Heart right ventricle (tissue), 16 donors: ENCODE results near the gene NRXN3. TPM values are rescaled to one million over a fixed set of nuclear protein-coding genes. Genes with fewer than 3 reads are reported as not detected.

ENCODE experiments used
- ATAC-seq, 8 donors: fragments of 200-7000 bp; cut with Tn5 transposase; one replicate each; pipeline ENCODE4 v1.9.1; 2020; ENCODE audit warnings: mild to moderate bottlenecking in 8 of 8, moderate library complexity in 8 of 8, moderate number of reproducible peaks in 1 of 8
- DNase-seq, 2 donors: peaks; one replicate each; pipeline ENCODE4 v3.0.0-alpha.2; 2020
- H3K27ac ChIP-seq, 10 donors: fragments of 200-600 bp; sonication (generic) in 2 of 10; one replicate each; pipeline versions ENCODE4 v1.5.0 to v1.8.0; 2020 to 2022; ENCODE audit warnings: mild to moderate bottlenecking in 3 of 10
- H3K27me3 ChIP-seq, 7 donors: fragments of 200-600 bp; one replicate each; pipeline ENCODE4 v1.8.0; 2021 to 2022; ENCODE audit warnings: mild to moderate bottlenecking in 2 of 7
- H3K36me3 ChIP-seq, 9 donors: fragments of 200-600 bp; sonication (generic) in 1 of 9; one replicate each; pipeline versions ENCODE4 v1.5.0 to v1.8.0; 2020 to 2022; ENCODE audit warnings: mild to moderate bottlenecking in 2 of 9
- H3K4me1 ChIP-seq, 9 donors: fragments of 200-600 bp; sonication (generic) in 1 of 9; one replicate each; pipeline versions ENCODE4 v1.5.0 to v1.8.0; 2020 to 2022; ENCODE audit warnings: mild to moderate bottlenecking in 4 of 9
- H3K4me3 ChIP-seq, 10 donors: fragments of 200-600 bp; sonication (generic) in 2 of 10; one replicate each; pipeline versions ENCODE4 v1.5.0 to v1.8.0; 2020 to 2022; ENCODE audit warnings: mild to moderate bottlenecking in 7 of 10, moderate library complexity in 2 of 10
- H3K9me3 ChIP-seq, 11 donors: fragments of 200-600 bp in 10 of 11; sonication (generic) in 2 of 11; one replicate each; pipeline versions ENCODE4 v1.5.0 to v1.8.0; 2013 to 2022; ENCODE audit warnings: mild to moderate bottlenecking in 2 of 11, control low read depth in 1 of 11, moderate library complexity in 1 of 11
- CTCF ChIP-seq, 9 donors: fragments of 200-600 bp; sonication (generic) in 2 of 9; IDR thresholded peaks; one replicate each; pipeline versions ENCODE4 v1.5.0 to v1.8.0; 2021 to 2022; ENCODE audit warnings: antibody characterized with exemption in 9 of 9, mild to moderate bottlenecking in 5 of 9, moderate library complexity in 1 of 9
- WGBS, 2 donors: extraction: QIAGEN DNeasy Blood & Tissue Kit; methylation state at CpG; one replicate each; pipeline ENCODE4 v1.1.7; 2013; ENCODE audit warnings: inconsistent platforms in 1 of 2; 5-methylcytosine and 5-hydroxymethylcytosine counted together
- intact Hi-C, 10 donors: fragments of 100-400 bp; cut with DNase I; formaldehyde crosslinking; loops; one replicate each; pipeline versions ENCODE4 v1.11.1 to v1.14.2; 2022
- polyA plus RNA-seq, 2 donors: library from polyadenylated mRNA; stranded (reverse); fragments of 200-250 nt; gene quantifications; one replicate each; pipeline ENCODE4 v1.2.3, GENCODE V29; 2013
- total RNA-seq, 10 donors: library from RNA; stranded (reverse); fragmentation: NEBNext Ultra II Directional in 3 of 10; extraction: Animal tissue kit (Norgen Biotek cat#: 25700) in 3 of 10; gene quantifications; one replicate each; pipeline versions ENCODE4 v1.2.1 to v1.2.4, GENCODE V29; 2021 to 2023
- donor health status: Arrhythmogenic right ventricular cardiomyopathy.
- donor health status: ischemic (EF 13 %, LVEDD 7.1; RV severe dilation, severe dysfunction).
- donor health status: healthy with polysubstance abuse.
- donor health status: DM: no; HTN: yes; CAD: no.
- donor health status: DM: no; HTN: no; CAD: no.
- donor health status: ischemic (EF 25% LVEDD 6.9; RV normal size, moderate dysfunction).
- donor health status: ischemic (EF 25% LVEDD 5.7; RV mildly dilated, moderate dysfunction).
- donor health status: healthy.
- donor health status: DM: yes; HTN: yes; CAD: no.
- donor health status: Ischemic cardiomyopathy.
- donor health status: ischemic (EF 35%, LVEDD 5.7; RV mildly dilated, moderate dysfunction).
- donor health status: nonischemic (EF 11% LVEDD 7.7; RV severe dilation, severe dysfunction).
- donor health status: DM: yes; HTN: yes; CAD: no.
- donor health status: PGD.
- donor health status: ischemic (EF 29% LVEDD 5.4; RV normal size, mild dysfunction).
- donor health status: nonischemic (EF 23%, LVEDD 6.1; RV moderate dilation, normal function).

NRXN3 gene
- total and polyA plus RNA-seq, 12 donors: 0.23 to 1.8 (median 0.87) TPM

GRCh38 chr14:79695307-79695706 is 1525.1 kb downstream of the NRXN3 start:
- no peak for ATAC-seq
- Histone ChIP-seq H3K27me3 (no peaks in the 10 kb centered on the region), H3K27ac (no peak overlapping the region), H3K4me3 (no peak overlapping the region), H3K36me3 (no peaks in the 10 kb centered on the region), H3K4me1 (no peaks in the 10 kb centered on the region), H3K9me3 (no peaks in the 10 kb centered on the region)
- 72 to 75% methylated on average over 1 of the region's 1 CpG for WGBS, 2 donors
- intact Hi-C loops: no loop called here
- no peak for TF ChIP-seq CTCF (IDR thresholded peaks at IDR 0.05)
- DNase-seq: no peak

DNA sequence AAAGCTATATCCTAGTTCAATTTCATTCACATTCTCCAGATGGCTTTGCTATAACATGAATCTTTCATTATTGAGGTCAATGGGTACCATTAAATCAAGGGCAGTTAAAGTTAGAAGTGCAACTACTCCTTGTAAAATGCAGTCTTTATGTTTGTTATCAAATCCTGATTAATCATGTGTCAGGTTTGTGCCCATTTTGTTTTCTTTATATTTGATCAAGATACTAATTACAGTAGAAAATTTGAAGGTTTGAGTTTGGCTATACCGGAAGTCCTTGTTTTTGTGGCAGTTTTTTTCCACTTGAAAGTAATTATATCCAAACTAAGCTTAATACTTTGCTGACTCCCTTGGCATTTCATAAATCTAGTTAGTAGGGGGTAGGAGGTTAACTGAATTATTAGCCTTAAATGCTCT is 1528.1 kb downstream of the NRXN3 start:
- Histone ChIP-seq H3K4me3 (no peak overlapping the region), H3K9me3 (no peaks in the 10 kb centered on the region), H3K27me3 (peaks cover 0 to 1% (median 0%) of the 10 kb centered on the region in 7 donors), H3K36me3 (no peaks in the 10 kb centered on the region), H3K27ac (no peak overlapping the region), H3K4me1 (no peaks in the 10 kb centered on the region)
- WGBS, 2 donors: 86 to 93% methylated on average over 1 of the region's 1 CpG
- TF ChIP-seq CTCF (IDR thresholded peaks at IDR 0.05): no peak
- ATAC-seq (no peak), DNase-seq (no peak)
- intact Hi-C loops: no loop called here

DNA sequence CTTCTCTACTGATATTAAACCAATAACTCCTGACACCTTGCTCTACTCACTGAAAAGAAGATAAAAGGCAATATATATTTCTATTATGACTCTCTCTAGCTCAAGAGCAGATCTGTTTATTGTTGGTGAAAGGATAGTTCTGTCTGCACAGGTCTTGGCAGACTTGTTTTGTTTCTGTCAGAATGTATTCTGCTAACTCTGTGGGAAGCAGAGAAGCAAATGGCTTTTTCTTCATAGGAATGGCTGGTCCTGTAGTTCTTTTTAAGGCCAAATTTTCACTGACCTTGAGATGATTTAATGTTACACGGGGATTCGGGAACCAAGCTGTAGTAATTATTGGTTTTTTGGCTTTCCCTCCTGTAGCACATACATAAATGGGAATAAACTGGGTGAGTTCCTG is 1529.0 kb downstream of the NRXN3 start:
- H3K9me3 ChIP-seq: no peaks in the 10 kb centered on the region
- 86 to 89% methylated on average over 2 of the region's 2 CpGs for WGBS, 2 donors
- ATAC-seq (no peak), DNase-seq (no peak)
- H3K4me1 ChIP-seq: no peaks in the 10 kb centered on the region
- H3K4me3 ChIP-seq: no peak overlapping the region
- intact Hi-C loops: no loop called here
- no peak overlapping the region for H3K27ac ChIP-seq
- TF ChIP-seq CTCF (IDR thresholded peaks at IDR 0.05): no peak
- H3K27me3 ChIP-seq: peaks cover 0 to 4% (median 0%) of the 10 kb centered on the region in 7 donors
- no peaks in the 10 kb centered on the region for H3K36me3 ChIP-seq

DNA sequence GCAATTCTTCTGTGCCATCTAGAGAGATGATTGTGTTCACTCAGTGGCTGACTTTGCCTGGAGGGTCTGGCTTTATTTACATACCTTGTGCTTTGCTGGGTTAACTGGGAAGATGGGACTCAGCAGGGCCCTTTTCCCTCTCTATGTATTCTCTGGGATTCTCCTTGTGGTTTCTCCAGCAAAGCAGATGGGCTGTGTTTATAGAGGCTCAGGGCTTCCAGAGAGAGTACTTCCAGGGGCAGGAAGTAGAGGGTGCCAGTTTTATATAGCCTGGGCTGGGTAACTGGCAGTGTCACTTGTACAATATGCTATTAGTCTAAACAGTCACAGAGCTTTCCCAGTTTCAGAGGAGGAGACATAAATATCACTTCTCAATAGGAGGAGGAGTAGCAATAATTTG is 1531.2 kb downstream of the NRXN3 start:
- no peaks in the 10 kb centered on the region for H3K9me3 ChIP-seq
- no peak overlapping the region for H3K27ac ChIP-seq
- no peaks in the 10 kb centered on the region for H3K4me1 ChIP-seq
- no peak for TF ChIP-seq CTCF (IDR thresholded peaks at IDR 0.05)
- intact Hi-C loops: no loop called here
- H3K36me3 ChIP-seq: no peaks in the 10 kb centered on the region
- no peak overlapping the region for H3K4me3 ChIP-seq
- H3K27me3 ChIP-seq: peaks cover 0 to 4% (median 0%) of the 10 kb centered on the region in 7 donors
- ATAC-seq (no peak), DNase-seq (no peak)

GRCh38 chr14:79702197-79702596 is 1532.0 kb downstream of the NRXN3 start:
- Histone ChIP-seq H3K27me3 (peaks cover 0 to 4% (median 0%) of the 10 kb centered on the region in 7 donors), H3K9me3 (no peaks in the 10 kb centered on the region), H3K4me1 (no peaks in the 10 kb centered on the region), H3K27ac (no peak overlapping the region), H3K4me3 (no peak overlapping the region), H3K36me3 (no peaks in the 10 kb centered on the region)
- no peak for DNase-seq
- ATAC-seq: no peak
- WGBS, 2 donors: 75 to 76% methylated on average over 1 of the region's 1 CpG
- intact Hi-C loops: no loop called here
- no peak for TF ChIP-seq CTCF (IDR thresholded peaks at IDR 0.05)
